IMR-90 (cell line): Measurements from ENCODE around the gene GPR39.

Experiments used
- CHD1 ChIP-seq: IDR thresholded peaks from 2 replicates; pipeline ENCODE4 v1.6.1; 2012; ENCODE audit warnings: low read depth, low read length, improper control_type of control experiment
- POLR2A ChIP-seq: IDR thresholded peaks from 2 replicates; pipeline ENCODE4 v1.6.1; 2012; ENCODE audit warnings: mild to moderate bottlenecking, low read depth, low read length
- USF2 ChIP-seq: fragments of 150-350 bp; IDR thresholded peaks from 2 replicates; pipeline ENCODE4 v1.6.1; 2017; ENCODE audit warnings: mild to moderate bottlenecking, antibody characterized with exemption, low read length, low read depth
- TF ChIP-seq, protein P1 (sequence below): conservative IDR thresholded peaks from 2 replicates; pipeline ENCODE4 v1.5.1; 2012; ENCODE audit warnings: mild to moderate bottlenecking, low read depth, low read length, improper control_type of control experiment

DNA sequence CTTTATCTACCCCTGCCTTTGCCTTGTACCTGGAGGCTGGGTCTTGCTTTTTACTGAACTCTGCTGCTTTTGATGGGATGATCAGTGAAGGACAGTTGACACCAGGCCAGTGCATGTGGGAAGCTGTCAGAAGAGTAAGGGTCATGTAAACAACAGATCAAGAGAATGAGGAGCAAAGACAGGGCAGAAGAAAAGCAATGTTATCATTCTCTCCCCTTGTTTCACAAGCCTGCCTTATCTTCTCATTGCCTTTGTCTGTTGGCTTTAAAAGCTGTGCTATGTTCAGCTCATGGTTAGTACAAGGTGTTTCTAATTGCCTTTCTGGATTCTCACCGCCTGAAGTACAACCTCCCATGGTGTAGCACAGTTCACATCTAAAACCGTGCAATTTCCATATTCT is 225.8 kb downstream of the GPR39 start:
- TF ChIP-seq, protein P1, sequence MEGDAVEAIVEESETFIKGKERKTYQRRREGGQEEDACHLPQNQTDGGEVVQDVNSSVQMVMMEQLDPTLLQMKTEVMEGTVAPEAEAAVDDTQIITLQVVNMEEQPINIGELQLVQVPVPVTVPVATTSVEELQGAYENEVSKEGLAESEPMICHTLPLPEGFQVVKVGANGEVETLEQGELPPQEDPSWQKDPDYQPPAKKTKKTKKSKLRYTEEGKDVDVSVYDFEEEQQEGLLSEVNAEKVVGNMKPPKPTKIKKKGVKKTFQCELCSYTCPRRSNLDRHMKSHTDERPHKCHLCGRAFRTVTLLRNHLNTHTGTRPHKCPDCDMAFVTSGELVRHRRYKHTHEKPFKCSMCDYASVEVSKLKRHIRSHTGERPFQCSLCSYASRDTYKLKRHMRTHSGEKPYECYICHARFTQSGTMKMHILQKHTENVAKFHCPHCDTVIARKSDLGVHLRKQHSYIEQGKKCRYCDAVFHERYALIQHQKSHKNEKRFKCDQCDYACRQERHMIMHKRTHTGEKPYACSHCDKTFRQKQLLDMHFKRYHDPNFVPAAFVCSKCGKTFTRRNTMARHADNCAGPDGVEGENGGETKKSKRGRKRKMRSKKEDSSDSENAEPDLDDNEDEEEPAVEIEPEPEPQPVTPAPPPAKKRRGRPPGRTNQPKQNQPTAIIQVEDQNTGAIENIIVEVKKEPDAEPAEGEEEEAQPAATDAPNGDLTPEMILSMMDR = no peak
- no peak for TF ChIP-seq POLR2A
- TF ChIP-seq USF2 = no peak
- TF ChIP-seq CHD1 = no peak
